KMS-11 (cell line): ENCODE results near the gene PMPCA.

Experiments
- H2AFZ ChIP-seq: fragments of 200-600 bp; sonication (generic); 2 replicates; pipeline ENCODE4 v1.6.1; 2016; ENCODE audit warnings: antibody characterized with exemption, mixed run types, low read depth
- H3K27ac ChIP-seq: fragments of 200-600 bp; sonication (generic); 2 replicates; pipeline ENCODE4 v1.6.1; 2016; ENCODE audit warnings: mild to moderate bottlenecking, mixed run types
- H3K27me3 ChIP-seq: fragments of 200-600 bp; sonication (generic); 2 replicates; pipeline ENCODE4 v1.6.1; 2017; ENCODE audit warnings: mild to moderate bottlenecking, low read depth, mixed run types, moderate library complexity; ENCODE audit not compliant: insufficient read depth
- H3K36me3 ChIP-seq: fragments of 200-600 bp; sonication (generic); 2 replicates; pipeline ENCODE4 v1.6.1; 2017; ENCODE audit warnings: mild to moderate bottlenecking, mixed run types; ENCODE audit not compliant: insufficient read depth
- H3K4me1 ChIP-seq: fragments of 200-600 bp; sonication (generic); 2 replicates; pipeline ENCODE4 v1.6.1; 2016; ENCODE audit warnings: mild to moderate bottlenecking, low read depth, mixed run types; ENCODE audit not compliant: poor library complexity, severe bottlenecking
- H3K4me2 ChIP-seq: fragments of 200-600 bp; sonication (generic); 2 replicates; pipeline ENCODE4 v1.7.0; 2016; ENCODE audit warnings: mild to moderate bottlenecking, mixed run types
- H3K4me3 ChIP-seq: fragments of 200-600 bp; sonication (generic); IDR thresholded peaks from 2 replicates; pipeline ENCODE4 v1.6.1; 2017; ENCODE audit warnings: low read depth, low read length, mixed read lengths; ENCODE audit not compliant: insufficient read depth
- H3K79me2 ChIP-seq: fragments of 200-600 bp; sonication (generic); 2 replicates; pipeline ENCODE4 v1.6.1; 2016; ENCODE audit warnings: low read depth, mixed run types; ENCODE audit not compliant: insufficient read depth
- H3K9ac ChIP-seq: fragments of 200-600 bp; sonication (generic); 2 replicates; pipeline ENCODE4 v1.6.1; 2016; ENCODE audit warnings: mild to moderate bottlenecking, mixed run types
- H4K20me1 ChIP-seq: fragments of 200-600 bp; sonication (generic); 2 replicates; pipeline ENCODE4 v1.6.1; 2016; ENCODE audit warnings: mild to moderate bottlenecking, mixed run types; ENCODE audit not compliant: insufficient read depth
- CTCF ChIP-seq: fragments of 200-600 bp; sonication (generic); conservative IDR thresholded peaks from 2 replicates; pipeline ENCODE4 v1.6.1; 2017; ENCODE audit warnings: low read depth, mild to moderate bottlenecking, antibody characterized with exemption, low read length, moderate library complexity, mixed read lengths

PMPCA gene

DNA sequence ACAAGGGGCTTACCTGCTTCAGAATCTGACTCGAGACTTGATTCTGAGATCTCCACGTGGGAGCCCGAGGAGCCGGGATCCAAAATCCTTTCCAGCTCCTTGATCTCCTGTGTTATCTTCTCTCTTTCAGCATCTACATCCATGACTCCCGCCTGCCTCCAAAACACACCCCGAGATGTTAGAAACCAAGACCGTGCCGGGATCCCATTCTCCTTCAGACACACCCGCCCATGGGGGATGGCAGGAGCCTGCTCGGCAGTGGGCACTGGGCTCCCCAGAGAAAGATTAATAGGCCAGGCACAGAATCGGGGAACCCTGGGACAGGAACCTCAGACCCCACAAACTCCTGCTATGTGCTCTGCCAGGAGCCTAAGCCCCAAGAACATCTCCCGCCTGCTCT, 12.2 kb upstream of the PMPCA start:
- H3K27me3 ChIP-seq = no peaks in the 10 kb centered on the region
- H3K79me2 ChIP-seq = peaks cover 21% of the 10 kb centered on the region
- peak overlapping the region; percentile 90; the same call in 1 of the 2 replicates for H3K4me2 ChIP-seq
- peaks cover 27% of the 10 kb centered on the region for H3K4me1 ChIP-seq
- no peak overlapping the region for H3K4me3 ChIP-seq
- no peak overlapping the region; the same call in 1 of the 2 replicates for H3K9ac ChIP-seq
- H3K36me3 ChIP-seq = peaks cover 4% of the 10 kb centered on the region; the same call in 1 of the 2 replicates
- no peak overlapping the region for H2AFZ ChIP-seq
- no peak for TF ChIP-seq CTCF
- no peak overlapping the region for H3K27ac ChIP-seq
- H4K20me1 ChIP-seq = peaks cover 5% of the 10 kb centered on the region; the same call in 1 of the 2 replicates

DNA sequence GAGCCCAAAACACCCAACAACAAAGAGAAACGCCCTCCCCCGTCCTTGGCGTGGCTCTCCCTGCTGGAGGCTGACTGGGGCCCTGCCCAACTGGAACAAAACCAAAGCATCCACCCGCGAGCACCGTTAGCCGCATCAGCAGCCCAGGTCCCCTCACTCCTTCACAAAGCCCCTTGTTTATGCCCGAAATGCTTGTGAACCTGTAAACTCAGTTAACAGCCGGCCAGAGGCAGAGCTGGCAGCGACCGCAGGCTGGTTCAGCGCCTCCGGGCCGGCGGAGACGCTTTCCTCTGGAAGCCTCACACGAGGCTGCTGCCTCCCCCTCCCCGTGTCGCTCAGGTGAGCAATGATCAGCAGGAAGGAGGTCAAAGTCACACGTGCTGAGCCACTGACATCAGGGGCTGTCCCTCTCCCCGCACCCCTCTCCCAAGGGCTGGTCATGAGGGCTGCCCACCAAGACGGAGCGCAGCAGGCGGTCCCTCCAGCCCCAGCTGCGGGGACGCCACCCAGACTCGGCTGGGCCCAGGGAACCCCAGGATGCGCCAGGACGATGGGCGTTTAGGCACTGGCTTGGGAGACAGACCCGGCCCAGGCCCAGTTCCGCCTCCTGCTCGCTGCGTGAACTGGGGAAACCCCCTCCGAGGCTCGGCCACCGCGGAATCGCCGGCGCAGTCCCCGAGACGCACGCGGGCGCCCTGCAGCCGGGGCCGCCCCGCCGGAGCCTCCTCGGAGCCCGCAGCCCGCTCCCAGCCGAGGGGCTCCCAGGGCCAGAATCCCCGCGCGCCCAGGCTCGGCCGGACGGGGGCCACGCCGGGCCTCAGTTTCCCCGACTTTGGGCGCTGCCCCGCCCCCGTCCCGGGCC, 11.1 kb upstream of the PMPCA start:
- H3K4me3 ChIP-seq = peak overlapping the region; percentile 34
- H3K27me3 ChIP-seq = no peaks in the 10 kb centered on the region
- peak overlapping the region; percentile 79 for H3K9ac ChIP-seq
- H2AFZ ChIP-seq = peak overlapping the region; percentile 47; the same call in 1 of the 2 replicates
- peak overlapping the region; percentile 90 for H3K4me2 ChIP-seq
- H4K20me1 ChIP-seq = peaks cover 5% of the 10 kb centered on the region; the same call in 1 of the 2 replicates
- peaks cover 38% of the 10 kb centered on the region for H3K4me1 ChIP-seq
- peak overlapping the region; percentile 43 for H3K27ac ChIP-seq
- peaks cover 4% of the 10 kb centered on the region; the same call in 1 of the 2 replicates for H3K36me3 ChIP-seq
- TF ChIP-seq CTCF = no peak
- H3K79me2 ChIP-seq = peaks cover 21% of the 10 kb centered on the region

DNA sequence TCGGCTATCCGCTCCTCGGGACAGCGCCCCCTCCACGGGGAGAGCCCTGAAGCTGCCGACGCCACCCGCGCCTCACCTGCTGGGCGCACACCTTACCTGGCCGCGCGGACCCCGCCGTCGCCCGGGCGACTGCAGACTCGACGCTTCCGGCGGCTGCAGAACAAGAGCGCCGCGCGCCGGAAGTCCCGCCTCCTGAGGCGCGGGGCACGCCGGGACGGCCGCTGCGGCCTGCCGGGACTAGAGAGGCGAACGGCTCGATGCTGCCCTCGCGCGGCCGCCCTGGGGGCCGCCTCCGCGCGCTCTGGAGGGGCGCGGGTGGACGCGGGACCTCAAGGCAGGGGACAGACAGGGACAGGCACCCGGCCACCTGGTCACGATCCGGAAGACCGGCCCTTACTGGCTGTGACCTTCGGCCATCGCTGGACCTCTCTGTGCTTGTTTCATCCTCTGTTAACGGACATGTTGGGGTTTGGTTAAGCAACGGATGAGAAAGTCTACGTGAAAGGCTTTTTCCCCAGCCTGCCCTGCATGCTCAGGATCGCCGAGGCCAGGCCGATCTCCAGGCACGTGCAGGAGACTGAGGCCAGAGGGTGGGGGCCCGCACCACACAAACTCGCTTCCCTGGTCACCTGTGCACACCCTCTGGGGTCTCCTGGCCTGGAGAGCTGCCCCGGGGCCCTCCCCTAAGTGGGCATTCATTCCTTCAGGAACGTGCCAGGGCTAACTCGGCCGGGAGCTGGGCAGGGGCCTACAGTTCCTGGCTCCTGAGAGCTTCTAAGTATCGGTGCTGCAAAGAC, 10.2 kb upstream of the PMPCA start, which contains the start of gene SNAPC4:
SNAPC4 (minus strand) TSS at position 133 of the 797 bp plus-strand sequence. CDS start 1,742 bp downstream, outside the sequence.
- peak within 1 kb of the TSS; percentile 34 for H3K4me3 ChIP-seq
- H3K79me2 ChIP-seq = peaks cover 21% of the 10 kb centered on the region
- H3K4me2 ChIP-seq = peak within 1 kb of the TSS; percentile 90
- peak within 1 kb of the TSS; percentile 79 for H3K9ac ChIP-seq
- H3K27me3 ChIP-seq = no peaks in the 10 kb centered on the region
- H4K20me1 ChIP-seq = peaks cover 5% of the 10 kb centered on the region; the same call in 1 of the 2 replicates
- H3K27ac ChIP-seq = peak within 1 kb of the TSS; percentile 43
- H3K36me3 ChIP-seq = peaks cover 4% of the 10 kb centered on the region; the same call in 1 of the 2 replicates
- peak; percentile 83 for TF ChIP-seq CTCF
- H3K4me1 ChIP-seq = peaks cover 46% of the 10 kb centered on the region
- H2AFZ ChIP-seq = peak within 1 kb of the TSS; percentile 47; the same call in 1 of the 2 replicates

GRCh38 chr9:136401173-136401922, 9.1 kb upstream of the PMPCA start:
- peaks cover 5% of the 10 kb centered on the region; the same call in 1 of the 2 replicates for H4K20me1 ChIP-seq
- TF ChIP-seq CTCF = no peak
- H3K79me2 ChIP-seq = peaks cover 21% of the 10 kb centered on the region
- H3K4me2 ChIP-seq = no peak overlapping the region
- H2AFZ ChIP-seq = no peak overlapping the region
- H3K4me1 ChIP-seq = peaks cover 57% of the 10 kb centered on the region
- no peak overlapping the region for H3K27ac ChIP-seq
- H3K27me3 ChIP-seq = no peaks in the 10 kb centered on the region
- H3K4me3 ChIP-seq = no peak overlapping the region
- H3K36me3 ChIP-seq = peaks cover 4% of the 10 kb centered on the region; the same call in 1 of the 2 replicates
- no peak overlapping the region for H3K9ac ChIP-seq
